HepG2 (cell line): ENCODE results near the gene RAB8A.

Experiments used
- BCL3 ChIP-seq: sonication (generic); formaldehyde crosslinking; IDR thresholded peaks from 2 replicates; pipeline ENCODE4 v1.5.1; 2020; ENCODE audit warnings: mild to moderate bottlenecking, missing genetic modification reagents, moderate library complexity
- CAMTA2 ChIP-seq: sonication (generic); formaldehyde crosslinking; IDR thresholded peaks from 2 replicates; pipeline ENCODE4 v1.4.0; 2020; ENCODE audit warnings: mild to moderate bottlenecking, missing genetic modification reagents, borderline replicate concordance
- CBX1 ChIP-seq: IDR thresholded peaks from one replicate; pipeline ENCODE4 v1.6.1; 2016; ENCODE audit warnings: antibody characterized with exemption, low read depth
- KLF16 ChIP-seq, 2 experiments: sonication (generic) in 1 of 2; formaldehyde crosslinking in 1 of 2; IDR thresholded peaks; 2 replicates each; pipeline versions ENCODE4 v1.6.1 to v1.8.0; 2016 to 2023; ENCODE audit warnings: missing genetic modification reagents in 2 of 2, missing compliant biosample characterization in 1 of 2
- POGZ ChIP-seq: sonication (generic); formaldehyde crosslinking; IDR thresholded peaks from 2 replicates; pipeline ENCODE4 v1.4.0; 2020; ENCODE audit warnings: mild to moderate bottlenecking, missing genetic modification reagents
- POLR2A ChIP-seq, 2 experiments: IDR thresholded peaks; 2 replicates each; pipeline ENCODE4 v1.6.1; 2011; ENCODE audit warnings: low read depth in 2 of 2, low read length in 2 of 2, mild to moderate bottlenecking in 1 of 2, moderate library complexity in 1 of 2; ENCODE audit not compliant: insufficient read depth in 1 of 2
- RAD21 ChIP-seq: fragments of 450-650 bp; formaldehyde crosslinking; IDR thresholded peaks from 2 replicates; pipeline ENCODE4 v1.5.0; 2020; ENCODE audit warnings: mild to moderate bottlenecking
- SKIL ChIP-seq: sonication (generic); formaldehyde crosslinking; IDR thresholded peaks from 2 replicates; pipeline ENCODE4 v1.8.0; 2022; ENCODE audit warnings: missing genetic modification reagents, mild to moderate bottlenecking, moderate library complexity, borderline replicate concordance
- TCF12 ChIP-seq, 2 experiments: fragments of 450-650 bp in 1 of 2; sonication (generic) in 1 of 2; formaldehyde crosslinking in 1 of 2; IDR thresholded peaks; 2 replicates each; pipeline versions ENCODE4 v1.6.1 to v1.8.0; 2017 to 2022; ENCODE audit warnings: antibody characterized with exemption in 1 of 2, mild to moderate bottlenecking in 1 of 2, missing genetic modification reagents in 1 of 2, moderate library complexity in 1 of 2
- ZNF263 ChIP-seq: sonication (generic); formaldehyde crosslinking; IDR thresholded peaks from 2 replicates; pipeline ENCODE4 v1.4.0; 2020; ENCODE audit warnings: missing genetic modification reagents
- ZNF670 ChIP-seq: sonication (generic); formaldehyde crosslinking; IDR thresholded peaks from 2 replicates; pipeline ENCODE4 v1.8.0; 2022; ENCODE audit warnings: mild to moderate bottlenecking, missing genetic modification reagents, borderline replicate concordance
- TF ChIP-seq, protein P1 (sequence below): sonication (generic); formaldehyde crosslinking; IDR thresholded peaks from 2 replicates; pipeline ENCODE4 v1.5.0; 2020; ENCODE audit warnings: mild to moderate bottlenecking, missing genetic modification reagents, moderate library complexity
- TF ChIP-seq, protein P2 (sequence below): sonication (generic); formaldehyde crosslinking; IDR thresholded peaks from 2 replicates; pipeline ENCODE4 v1.5.1; 2020; ENCODE audit warnings: mild to moderate bottlenecking, missing genetic modification reagents, borderline replicate concordance

GRCh38 chr19:16088351-16089009, 23.2 kb upstream of the RAB8A start:
- TF ChIP-seq POLR2A (IDR thresholded peaks at IDR 0.05; ENCODE audit: insufficient read depth in 1 of 2, low read depth in 2 of 2, low read length in 2 of 2), result no peak
- TF ChIP-seq, protein P1, sequence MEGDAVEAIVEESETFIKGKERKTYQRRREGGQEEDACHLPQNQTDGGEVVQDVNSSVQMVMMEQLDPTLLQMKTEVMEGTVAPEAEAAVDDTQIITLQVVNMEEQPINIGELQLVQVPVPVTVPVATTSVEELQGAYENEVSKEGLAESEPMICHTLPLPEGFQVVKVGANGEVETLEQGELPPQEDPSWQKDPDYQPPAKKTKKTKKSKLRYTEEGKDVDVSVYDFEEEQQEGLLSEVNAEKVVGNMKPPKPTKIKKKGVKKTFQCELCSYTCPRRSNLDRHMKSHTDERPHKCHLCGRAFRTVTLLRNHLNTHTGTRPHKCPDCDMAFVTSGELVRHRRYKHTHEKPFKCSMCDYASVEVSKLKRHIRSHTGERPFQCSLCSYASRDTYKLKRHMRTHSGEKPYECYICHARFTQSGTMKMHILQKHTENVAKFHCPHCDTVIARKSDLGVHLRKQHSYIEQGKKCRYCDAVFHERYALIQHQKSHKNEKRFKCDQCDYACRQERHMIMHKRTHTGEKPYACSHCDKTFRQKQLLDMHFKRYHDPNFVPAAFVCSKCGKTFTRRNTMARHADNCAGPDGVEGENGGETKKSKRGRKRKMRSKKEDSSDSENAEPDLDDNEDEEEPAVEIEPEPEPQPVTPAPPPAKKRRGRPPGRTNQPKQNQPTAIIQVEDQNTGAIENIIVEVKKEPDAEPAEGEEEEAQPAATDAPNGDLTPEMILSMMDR (CRISPR knock-in tag), result no peak
- TF ChIP-seq RAD21 (CRISPR knock-in tag), result no peak
- TF ChIP-seq ZNF670, result no peak
- TF ChIP-seq ZNF263 (CRISPR knock-in tag), result no peak
- TF ChIP-seq KLF16 (CRISPR knock-in tag; IDR thresholded peaks at IDR 0.05), result no peak
- TF ChIP-seq, protein P2, sequence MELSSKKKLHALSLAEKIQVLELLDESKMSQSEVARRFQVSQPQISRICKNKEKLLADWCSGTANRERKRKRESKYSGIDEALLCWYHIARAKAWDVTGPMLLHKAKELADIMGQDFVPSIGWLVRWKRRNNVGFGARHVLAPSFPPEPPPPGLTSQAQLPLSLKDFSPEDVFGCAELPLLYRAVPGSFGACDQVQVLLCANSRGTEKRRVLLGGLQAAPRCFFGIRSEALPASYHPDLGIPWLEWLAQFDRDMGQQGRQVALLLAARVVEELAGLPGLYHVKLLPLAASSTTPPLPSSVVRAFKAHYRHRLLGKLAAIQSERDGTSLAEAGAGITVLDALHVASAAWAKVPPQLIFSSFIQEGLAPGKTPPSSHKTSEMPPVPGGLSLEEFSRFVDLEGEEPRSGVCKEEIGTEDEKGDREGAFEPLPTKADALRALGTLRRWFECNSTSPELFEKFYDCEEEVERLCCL (CRISPR knock-in tag), result no peak
- no peak for TF ChIP-seq SKIL (CRISPR knock-in tag)
- no peak for TF ChIP-seq CBX1
- TF ChIP-seq BCL3 (CRISPR knock-in tag), result no peak
- TF ChIP-seq POGZ (CRISPR knock-in tag), result no peak
- no peak for TF ChIP-seq TCF12 (IDR thresholded peaks at IDR 0.05)
- TF ChIP-seq TCF12 (CRISPR knock-in tag; IDR thresholded peaks at IDR 0.05), result no peak
- TF ChIP-seq CAMTA2 (CRISPR knock-in tag), result no peak
